Uterus (tissue), 2 donors: Measurements from ENCODE around the gene WDR6.
"Not testable (repeated sequence)": the region's sequence is repeated elsewhere in the genome, so short reads cannot be mapped to it uniquely, and the experiment has no call there.

Source experiments
- POLR2A ChIP-seq, 2 donors: fragments of 450-650 bp; IDR thresholded peaks; one replicate each; pipeline ENCODE4 v1.6.1; 2016; ENCODE audit warnings: antibody characterized with exemption in 2 of 2, mild to moderate bottlenecking in 1 of 2, moderate library complexity in 1 of 2
- TF ChIP-seq, protein P1 (sequence below), 4 experiments: fragments of 200-600 bp in 2 of 4; fragments of 450-650 bp in 2 of 4; sonication (generic) in 2 of 4; IDR thresholded peaks; one replicate each; pipeline ENCODE4 v1.5.1; 2016 to 2019; ENCODE audit warnings: antibody characterized with exemption in 4 of 4, mild to moderate bottlenecking in 2 of 4, moderate library complexity in 1 of 4

DNA sequence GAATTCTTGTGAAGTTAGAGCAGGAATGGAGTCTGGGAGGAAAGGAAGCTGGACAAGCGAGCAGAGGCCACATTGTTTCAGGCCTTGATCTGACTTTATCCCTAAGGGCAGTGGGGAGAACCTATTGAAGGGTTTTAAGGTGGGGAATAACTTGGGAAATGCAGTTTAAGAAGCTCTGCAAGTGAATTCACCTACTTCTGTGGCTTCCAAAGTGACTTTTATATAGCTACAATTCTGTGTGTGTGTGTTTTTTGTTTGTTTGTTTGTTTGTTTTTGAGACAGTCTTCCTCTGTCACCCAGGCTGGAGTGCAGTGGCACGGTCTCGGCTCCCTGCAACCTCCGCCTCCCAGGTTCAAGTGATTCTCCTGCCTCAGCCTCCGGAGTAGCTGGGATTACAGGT is 1.4 kb downstream of the WDR6 start:
- TF ChIP-seq, protein P1, sequence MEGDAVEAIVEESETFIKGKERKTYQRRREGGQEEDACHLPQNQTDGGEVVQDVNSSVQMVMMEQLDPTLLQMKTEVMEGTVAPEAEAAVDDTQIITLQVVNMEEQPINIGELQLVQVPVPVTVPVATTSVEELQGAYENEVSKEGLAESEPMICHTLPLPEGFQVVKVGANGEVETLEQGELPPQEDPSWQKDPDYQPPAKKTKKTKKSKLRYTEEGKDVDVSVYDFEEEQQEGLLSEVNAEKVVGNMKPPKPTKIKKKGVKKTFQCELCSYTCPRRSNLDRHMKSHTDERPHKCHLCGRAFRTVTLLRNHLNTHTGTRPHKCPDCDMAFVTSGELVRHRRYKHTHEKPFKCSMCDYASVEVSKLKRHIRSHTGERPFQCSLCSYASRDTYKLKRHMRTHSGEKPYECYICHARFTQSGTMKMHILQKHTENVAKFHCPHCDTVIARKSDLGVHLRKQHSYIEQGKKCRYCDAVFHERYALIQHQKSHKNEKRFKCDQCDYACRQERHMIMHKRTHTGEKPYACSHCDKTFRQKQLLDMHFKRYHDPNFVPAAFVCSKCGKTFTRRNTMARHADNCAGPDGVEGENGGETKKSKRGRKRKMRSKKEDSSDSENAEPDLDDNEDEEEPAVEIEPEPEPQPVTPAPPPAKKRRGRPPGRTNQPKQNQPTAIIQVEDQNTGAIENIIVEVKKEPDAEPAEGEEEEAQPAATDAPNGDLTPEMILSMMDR (IDR thresholded peaks at IDR 0.05): not testable (repeated sequence)
- not testable (repeated sequence) for TF ChIP-seq POLR2A (IDR thresholded peaks at IDR 0.05)
